ENCODE data around the gene HTR4. TPM values are rescaled to one million over a fixed set of nuclear protein-coding genes. Genes with fewer than 3 reads are reported as not detected.

HTR4 gene
- total RNA-seq, 4 donors from 2014 or later = 17.6 to 21.3 (median 19.9) TPM

DNA sequence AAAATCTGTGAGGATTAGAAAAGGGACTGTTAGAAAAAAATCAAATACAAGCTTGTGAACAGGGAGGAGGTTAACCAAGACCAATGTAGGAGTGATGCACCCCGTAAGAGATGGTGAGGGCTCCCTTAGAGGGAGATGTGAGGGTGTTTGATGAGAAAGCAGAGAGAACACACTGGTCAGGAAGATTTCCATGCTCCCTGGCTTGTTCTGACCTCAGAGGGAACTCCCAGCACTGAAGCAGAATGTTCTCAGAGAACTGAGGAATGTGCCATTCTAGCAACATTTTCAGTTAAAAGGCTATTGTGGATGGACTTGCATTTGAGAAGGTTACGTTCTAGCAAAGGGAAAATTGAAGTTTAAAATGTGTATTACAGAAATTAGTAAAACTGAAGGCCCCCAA, 110.6 kb downstream of the HTR4 start:
- Histone ChIP-seq H3K4me3 (no peak overlapping the region), H3K4me1 (no peaks in the 10 kb centered on the region), H3K9me3 (no peaks in the 10 kb centered on the region), H3K36me3 (no peaks in the 10 kb centered on the region), H3K27ac (no peak overlapping the region), H3K27me3 (no peaks in the 10 kb centered on the region)
- in situ Hi-C loops (cut with MboI; ENCODE audit: low pct_ligation_motif_present in 1 of 4, low pct_unique_long_range_greater_than_20kb in 1 of 4, low sequenced_read_pairs in 3 of 4) (no loop called here), intact Hi-C loops (cut with DNase I; ENCODE audit: low total_unique reads) (no loop called here)
- no peak for DNase-seq
- 80 to 90% methylated on average over 2 of the region's 2 CpGs for WGBS, 2 donors (ENCODE audit: low coverage in 1 of 2)
- TF ChIP-seq POLR2AphosphoS5 (IDR thresholded peaks at IDR 0.05) = no peak
- no peak for TF ChIP-seq EP300 (IDR thresholded peaks at IDR 0.05; ENCODE audit: low read depth)
- TF ChIP-seq, protein P1, sequence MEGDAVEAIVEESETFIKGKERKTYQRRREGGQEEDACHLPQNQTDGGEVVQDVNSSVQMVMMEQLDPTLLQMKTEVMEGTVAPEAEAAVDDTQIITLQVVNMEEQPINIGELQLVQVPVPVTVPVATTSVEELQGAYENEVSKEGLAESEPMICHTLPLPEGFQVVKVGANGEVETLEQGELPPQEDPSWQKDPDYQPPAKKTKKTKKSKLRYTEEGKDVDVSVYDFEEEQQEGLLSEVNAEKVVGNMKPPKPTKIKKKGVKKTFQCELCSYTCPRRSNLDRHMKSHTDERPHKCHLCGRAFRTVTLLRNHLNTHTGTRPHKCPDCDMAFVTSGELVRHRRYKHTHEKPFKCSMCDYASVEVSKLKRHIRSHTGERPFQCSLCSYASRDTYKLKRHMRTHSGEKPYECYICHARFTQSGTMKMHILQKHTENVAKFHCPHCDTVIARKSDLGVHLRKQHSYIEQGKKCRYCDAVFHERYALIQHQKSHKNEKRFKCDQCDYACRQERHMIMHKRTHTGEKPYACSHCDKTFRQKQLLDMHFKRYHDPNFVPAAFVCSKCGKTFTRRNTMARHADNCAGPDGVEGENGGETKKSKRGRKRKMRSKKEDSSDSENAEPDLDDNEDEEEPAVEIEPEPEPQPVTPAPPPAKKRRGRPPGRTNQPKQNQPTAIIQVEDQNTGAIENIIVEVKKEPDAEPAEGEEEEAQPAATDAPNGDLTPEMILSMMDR (IDR thresholded peaks at IDR 0.05) = no peak
- no peak for TF ChIP-seq POLR2A (IDR thresholded peaks at IDR 0.05)

DNA sequence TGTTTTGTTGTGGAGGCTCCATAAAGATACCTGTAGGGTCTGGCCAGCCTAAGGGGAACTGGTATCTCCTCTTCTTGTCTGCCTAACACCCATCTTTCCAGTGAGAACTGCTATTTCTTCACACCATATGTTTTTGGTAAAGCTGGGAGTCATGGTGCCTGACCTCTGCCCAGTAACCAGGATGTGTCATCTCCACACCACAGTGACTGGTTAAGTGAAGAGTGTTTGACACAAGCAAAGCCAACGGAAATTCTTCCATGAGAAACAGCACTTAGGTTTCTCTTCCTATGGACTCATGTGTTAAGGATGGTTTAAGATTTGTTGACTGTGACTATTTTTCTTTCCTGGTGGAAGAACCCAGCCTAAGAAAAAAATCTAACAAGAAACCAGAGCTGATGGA, 111.5 kb downstream of the HTR4 start:
- WGBS, 2 donors (ENCODE audit: low coverage in 1 of 2) = 78% methylated on average over 1 of the region's 1 CpG; no CpG with 5 or more reads in 1 of the 2 donors
- in situ Hi-C loops (cut with MboI; ENCODE audit: low pct_ligation_motif_present in 1 of 4, low pct_unique_long_range_greater_than_20kb in 1 of 4, low sequenced_read_pairs in 3 of 4) = no loop called here
- TF ChIP-seq POLR2AphosphoS5 (IDR thresholded peaks at IDR 0.05) (no peak), POLR2A (IDR thresholded peaks at IDR 0.05) (no peak), EP300 (IDR thresholded peaks at IDR 0.05; ENCODE audit: low read depth) (no peak)
- TF ChIP-seq, protein P1 (IDR thresholded peaks at IDR 0.05) = no peak

DNA sequence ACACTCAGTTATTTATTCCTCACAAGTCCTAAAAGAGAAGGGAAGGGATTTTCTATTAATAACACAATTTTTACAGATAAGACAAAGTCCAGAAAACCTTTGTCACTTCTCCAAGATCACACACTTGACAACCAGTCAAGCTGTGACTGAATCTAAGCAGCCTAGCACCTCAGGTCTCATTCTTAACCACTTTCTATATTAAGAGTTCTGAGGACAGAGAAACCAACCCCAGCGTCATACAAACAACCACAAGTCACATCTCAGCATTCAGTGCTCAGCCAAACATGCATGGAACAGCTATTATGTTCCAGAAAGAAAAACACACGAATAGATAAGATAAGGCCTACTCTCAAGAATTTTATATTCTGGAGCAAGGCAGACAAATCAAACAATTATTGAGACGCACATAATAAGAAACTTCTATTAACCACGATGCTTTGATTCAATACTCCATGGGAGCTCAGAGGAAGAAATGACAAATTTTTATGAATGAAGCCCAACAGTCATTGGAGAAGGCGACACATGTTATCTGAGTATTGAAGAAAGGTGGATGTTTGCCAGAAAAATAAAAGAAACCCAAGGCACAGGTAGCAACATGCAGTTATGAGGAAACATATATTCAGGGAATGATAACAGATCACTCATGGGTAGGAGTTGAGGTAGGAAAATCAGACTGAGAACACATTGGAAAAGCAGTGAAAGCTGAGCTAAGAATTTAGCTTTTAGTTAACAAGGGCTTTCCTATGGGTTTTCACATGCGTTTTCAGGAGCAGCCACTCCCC, 113.1 kb downstream of the HTR4 start:
- Histone ChIP-seq H3K4me1 (no peaks in the 10 kb centered on the region), H3K4me3 (no peak overlapping the region), H3K36me3 (no peaks in the 10 kb centered on the region), H3K9me3 (no peaks in the 10 kb centered on the region), H3K27ac (no peak overlapping the region), H3K27me3 (no peaks in the 10 kb centered on the region)
- no peak for DNase-seq
- in situ Hi-C loops (cut with MboI; ENCODE audit: low pct_ligation_motif_present in 1 of 4, low pct_unique_long_range_greater_than_20kb in 1 of 4, low sequenced_read_pairs in 3 of 4) = no loop called here
- 70 to 77% methylated on average over 6 of the region's 6 CpGs for WGBS, 2 donors (ENCODE audit: low coverage in 1 of 2)
- TF ChIP-seq POLR2A (IDR thresholded peaks at IDR 0.05) (no peak), EP300 (IDR thresholded peaks at IDR 0.05; ENCODE audit: low read depth) (no peak), POLR2AphosphoS5 (IDR thresholded peaks at IDR 0.05) (no peak)
- TF ChIP-seq, protein P1 (IDR thresholded peaks at IDR 0.05) = no peak
- intact Hi-C loops (cut with DNase I; ENCODE audit: low total_unique reads) = no loop called here

More for the DNA sequence above, 111.5 kb downstream of the HTR4 start:
- no peaks in the 10 kb centered on the region for H3K27me3 ChIP-seq
- intact Hi-C loops (cut with DNase I; ENCODE audit: low total_unique reads) = no loop called here
- no peaks in the 10 kb centered on the region for H3K36me3 ChIP-seq
- no peaks in the 10 kb centered on the region for H3K9me3 ChIP-seq
- H3K4me3 ChIP-seq = no peak overlapping the region
- H3K27ac ChIP-seq = no peak overlapping the region
- no peak for DNase-seq
- no peaks in the 10 kb centered on the region for H3K4me1 ChIP-seq

DNA sequence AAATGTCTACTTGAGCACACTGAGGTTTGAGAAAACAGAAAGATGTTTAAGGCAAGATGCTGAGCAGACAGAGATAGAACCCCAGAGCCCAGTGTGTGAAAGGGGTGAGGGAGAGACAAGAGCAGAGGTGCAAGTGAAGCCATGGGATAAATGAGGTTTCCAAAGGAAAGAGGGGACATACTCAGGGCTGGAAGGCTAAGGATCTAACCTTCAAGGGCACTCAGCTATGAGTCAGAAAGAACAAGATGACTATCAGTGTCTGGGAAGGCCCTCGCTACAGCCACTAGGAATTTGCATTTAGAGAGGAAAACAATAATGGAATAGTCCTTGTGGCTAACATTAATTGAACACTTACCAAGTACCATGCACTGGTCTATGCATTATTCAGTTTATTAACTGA, 113.7 kb downstream of the HTR4 start:
- no peak overlapping the region for H3K4me3 ChIP-seq
- no peaks in the 10 kb centered on the region for H3K36me3 ChIP-seq
- no peaks in the 10 kb centered on the region for H3K9me3 ChIP-seq
- WGBS, 2 donors (ENCODE audit: low coverage in 1 of 2) = 84 to 92% methylated on average over 1 of the region's 1 CpG
- H3K27me3 ChIP-seq = no peaks in the 10 kb centered on the region
- TF ChIP-seq, protein P1 (IDR thresholded peaks at IDR 0.05) = no peak
- TF ChIP-seq EP300 (IDR thresholded peaks at IDR 0.05; ENCODE audit: low read depth) (no peak), POLR2AphosphoS5 (IDR thresholded peaks at IDR 0.05) (no peak), POLR2A (IDR thresholded peaks at IDR 0.05) (no peak)
- no peak for DNase-seq
- intact Hi-C loops (cut with DNase I; ENCODE audit: low total_unique reads) (no loop called here), in situ Hi-C loops (cut with MboI; ENCODE audit: low pct_ligation_motif_present in 1 of 4, low pct_unique_long_range_greater_than_20kb in 1 of 4, low sequenced_read_pairs in 3 of 4) (no loop called here)
- no peak overlapping the region for H3K27ac ChIP-seq
- H3K4me1 ChIP-seq = no peaks in the 10 kb centered on the region
